Stomach (tissue), 4 donors: ENCODE results near the gene SLC35D1.

Experiments
- CTCF ChIP-seq, 7 experiments: fragments of 450-650 bp in 4 of 7; fragments of 200-600 bp in 3 of 7; sonication (generic) in 3 of 7; IDR thresholded peaks; one replicate each; pipeline ENCODE4 v1.5.1; 2016 to 2019; ENCODE audit warnings: antibody characterized with exemption in 7 of 7, control low read depth in 2 of 7, mild to moderate bottlenecking in 1 of 7
- EP300 ChIP-seq: sonication (generic); formaldehyde crosslinking; IDR thresholded peaks from one replicate; pipeline ENCODE4 v1.6.1; 2017; ENCODE audit warnings: antibody characterized with exemption
- POLR2A ChIP-seq, 4 donors: fragments of 450-650 bp; IDR thresholded peaks; one replicate each; pipeline ENCODE4 v1.6.1; 2016; ENCODE audit warnings: antibody characterized with exemption in 4 of 4, control low read depth in 2 of 4, mild to moderate bottlenecking in 1 of 4, moderate library complexity in 1 of 4
- POLR2AphosphoS5 ChIP-seq, 3 donors: sonication (generic); formaldehyde crosslinking; IDR thresholded peaks; one replicate each; pipeline ENCODE4 v1.6.1; 2016; ENCODE audit warnings: antibody characterized with exemption in 3 of 3

DNA sequence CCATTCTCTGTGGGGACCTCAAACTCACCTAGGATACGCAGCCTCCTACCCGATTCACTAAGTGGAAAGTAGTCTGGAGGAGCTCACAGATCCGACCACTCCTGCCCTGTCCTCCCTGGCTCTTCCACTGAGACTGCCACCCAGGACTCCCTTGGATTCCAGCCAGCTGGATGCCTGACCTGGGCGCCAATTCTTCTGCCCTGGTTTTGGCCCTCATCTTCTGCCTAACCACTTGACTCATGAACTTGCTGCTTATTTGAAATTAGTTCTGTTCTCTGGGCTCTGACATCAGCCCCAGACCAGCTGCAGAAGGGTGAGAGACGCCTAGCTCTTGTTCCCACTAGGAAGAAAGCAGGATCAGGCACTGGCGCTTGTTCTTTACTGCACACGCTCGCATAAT is 48.9 kb downstream of the SLC35D1 start:
- TF ChIP-seq CTCF (IDR thresholded peaks at IDR 0.05) (no peak), POLR2A (IDR thresholded peaks at IDR 0.05) (no peak), POLR2AphosphoS5 (IDR thresholded peaks at IDR 0.05) (no peak), EP300 (no peak)
